C4-2B (cell line): Measurements from ENCODE around the gene TASP1.

ENCODE experiments used
- ZFX ChIP-seq: fragments of 450-650 bp; IDR thresholded peaks from 2 replicates; pipeline ENCODE4 v1.6.1; 2017
- TF ChIP-seq, protein P1 (sequence below): fragments of 450-650 bp; conservative IDR thresholded peaks from 2 replicates; pipeline ENCODE4 v1.5.1; 2017; ENCODE audit warnings: mild to moderate bottlenecking

DNA sequence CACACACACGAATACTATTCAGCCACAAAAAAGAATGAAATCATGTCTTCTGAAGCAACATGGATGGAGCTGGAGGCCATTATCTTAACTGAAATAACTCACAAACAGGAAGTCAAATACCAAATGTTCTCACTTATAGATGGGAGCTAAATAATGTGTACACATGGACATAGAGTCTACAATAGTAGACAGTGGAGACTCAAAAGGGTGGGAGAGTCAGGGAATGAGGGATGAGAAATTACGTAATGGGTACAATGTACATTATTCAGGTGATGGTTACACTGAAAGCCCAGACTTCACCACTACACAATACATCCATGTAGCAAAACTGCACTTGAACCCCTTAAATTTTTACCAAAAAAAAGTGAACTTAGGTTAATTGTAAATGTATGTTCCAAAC, 160.4 kb downstream of the TASP1 start:
- TF ChIP-seq ZFX = no peak
- TF ChIP-seq, protein P1, sequence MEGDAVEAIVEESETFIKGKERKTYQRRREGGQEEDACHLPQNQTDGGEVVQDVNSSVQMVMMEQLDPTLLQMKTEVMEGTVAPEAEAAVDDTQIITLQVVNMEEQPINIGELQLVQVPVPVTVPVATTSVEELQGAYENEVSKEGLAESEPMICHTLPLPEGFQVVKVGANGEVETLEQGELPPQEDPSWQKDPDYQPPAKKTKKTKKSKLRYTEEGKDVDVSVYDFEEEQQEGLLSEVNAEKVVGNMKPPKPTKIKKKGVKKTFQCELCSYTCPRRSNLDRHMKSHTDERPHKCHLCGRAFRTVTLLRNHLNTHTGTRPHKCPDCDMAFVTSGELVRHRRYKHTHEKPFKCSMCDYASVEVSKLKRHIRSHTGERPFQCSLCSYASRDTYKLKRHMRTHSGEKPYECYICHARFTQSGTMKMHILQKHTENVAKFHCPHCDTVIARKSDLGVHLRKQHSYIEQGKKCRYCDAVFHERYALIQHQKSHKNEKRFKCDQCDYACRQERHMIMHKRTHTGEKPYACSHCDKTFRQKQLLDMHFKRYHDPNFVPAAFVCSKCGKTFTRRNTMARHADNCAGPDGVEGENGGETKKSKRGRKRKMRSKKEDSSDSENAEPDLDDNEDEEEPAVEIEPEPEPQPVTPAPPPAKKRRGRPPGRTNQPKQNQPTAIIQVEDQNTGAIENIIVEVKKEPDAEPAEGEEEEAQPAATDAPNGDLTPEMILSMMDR = no peak
